Activated CD4-positive, alpha-beta T cell treated with anti-CD3 and anti-CD28 coated beads for 1 hour (primary cell): Measurements from ENCODE around the gene P3R3URF.
A peak's percentile ranks its signal among the peaks of the same experiment; 100 is the strongest.

Source experiments
- DNase-seq: peaks from one replicate; pipeline ENCODE4 v3.0.0-alpha.2; 2020

P3R3URF gene

GRCh38 chr1:46193984-46194570, 17.8 kb upstream of the P3R3URF start:
- no peak for DNase-seq

GRCh38 chr1:46193285-46193684, 17.0 kb upstream of the P3R3URF start:
- DNase-seq, result no peak

DNA sequence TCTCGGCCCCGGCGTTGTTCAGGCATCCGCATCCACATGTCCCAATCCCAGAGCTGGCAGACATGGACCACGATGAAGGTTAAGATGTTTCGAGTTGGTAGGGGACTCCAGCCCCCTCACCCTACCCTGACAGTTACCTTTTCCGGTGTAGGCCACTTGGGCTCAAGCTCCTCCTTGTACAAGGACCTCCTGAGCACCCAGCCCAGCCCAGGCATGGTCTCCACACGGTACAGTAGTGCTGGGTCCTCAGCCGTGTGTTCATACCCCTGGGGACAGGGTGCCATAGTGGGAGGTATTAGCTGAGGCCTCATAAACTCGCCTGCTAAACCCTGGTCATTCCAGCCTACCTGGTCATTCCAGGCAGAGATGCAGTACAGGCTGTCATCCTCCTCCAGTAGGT, 15.9 kb upstream of the P3R3URF start:
- DNase-seq, result no peak

- no peak for DNase-seq
These were observed 14.9 kb upstream of the P3R3URF start for GRCh38 chr1:46191033-46191701.

DNA sequence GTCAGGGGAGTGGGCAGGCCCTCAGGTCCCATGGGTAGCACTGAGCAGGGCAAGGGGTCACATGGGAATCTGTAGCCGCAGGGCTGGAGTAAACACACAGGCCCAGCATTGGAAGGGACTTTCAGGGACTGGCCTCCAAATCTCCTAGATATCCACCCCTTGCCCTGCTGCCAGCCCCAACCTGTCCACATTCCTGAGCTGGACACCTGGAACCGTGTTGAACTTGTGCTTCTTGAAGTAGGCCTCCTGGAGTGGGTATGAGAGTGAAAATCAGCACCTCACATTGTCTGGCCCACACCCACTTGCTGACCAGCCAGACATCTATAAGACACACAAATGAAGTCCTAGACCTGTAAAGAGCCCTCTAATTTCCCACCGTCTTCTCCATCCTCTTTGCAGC, 14.3 kb upstream of the P3R3URF start:
- no peak for DNase-seq

- no peak for DNase-seq
These were observed 12.2 kb upstream of the P3R3URF start for GRCh38 chr1:46188295-46189030.

- DNase-seq, result no peak
These were observed 11.0 kb upstream of the P3R3URF start for GRCh38 chr1:46187106-46187869.

- no peak for DNase-seq
These were observed 9.8 kb upstream of the P3R3URF start for GRCh38 chr1:46186076-46186475.

DNA sequence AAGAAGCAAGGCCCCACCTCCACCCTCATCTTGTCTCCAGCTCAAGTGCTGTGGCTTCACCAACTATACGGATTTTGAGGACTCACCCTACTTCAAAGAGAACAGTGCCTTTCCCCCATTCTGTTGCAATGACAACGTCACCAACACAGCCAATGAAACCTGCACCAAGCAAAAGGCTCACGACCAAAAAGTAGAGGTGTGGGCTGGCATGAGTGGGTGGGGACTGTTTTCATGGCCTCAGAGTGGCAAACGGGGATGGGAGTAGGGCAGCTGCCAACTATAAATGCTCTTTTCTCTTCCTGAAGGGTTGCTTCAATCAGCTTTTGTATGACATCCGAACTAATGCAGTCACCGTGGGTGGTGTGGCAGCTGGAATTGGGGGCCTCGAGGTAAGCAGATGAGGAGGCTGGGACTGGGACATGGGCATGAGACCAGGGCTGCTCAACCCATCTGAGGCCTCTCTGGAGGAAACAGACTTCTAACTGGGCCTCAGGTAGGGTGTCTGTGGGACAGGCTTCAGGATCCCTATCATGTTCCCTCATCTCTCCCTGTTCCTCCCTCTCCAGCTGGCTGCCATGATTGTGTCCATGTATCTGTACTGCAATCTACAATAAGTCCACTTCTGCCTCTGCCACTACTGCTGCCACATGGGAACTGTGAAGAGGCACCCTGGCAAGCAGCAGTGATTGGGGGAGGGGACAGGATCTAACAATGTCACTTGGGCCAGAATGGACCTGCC, 8.8 kb upstream of the P3R3URF start:
- no peak for DNase-seq

DNA sequence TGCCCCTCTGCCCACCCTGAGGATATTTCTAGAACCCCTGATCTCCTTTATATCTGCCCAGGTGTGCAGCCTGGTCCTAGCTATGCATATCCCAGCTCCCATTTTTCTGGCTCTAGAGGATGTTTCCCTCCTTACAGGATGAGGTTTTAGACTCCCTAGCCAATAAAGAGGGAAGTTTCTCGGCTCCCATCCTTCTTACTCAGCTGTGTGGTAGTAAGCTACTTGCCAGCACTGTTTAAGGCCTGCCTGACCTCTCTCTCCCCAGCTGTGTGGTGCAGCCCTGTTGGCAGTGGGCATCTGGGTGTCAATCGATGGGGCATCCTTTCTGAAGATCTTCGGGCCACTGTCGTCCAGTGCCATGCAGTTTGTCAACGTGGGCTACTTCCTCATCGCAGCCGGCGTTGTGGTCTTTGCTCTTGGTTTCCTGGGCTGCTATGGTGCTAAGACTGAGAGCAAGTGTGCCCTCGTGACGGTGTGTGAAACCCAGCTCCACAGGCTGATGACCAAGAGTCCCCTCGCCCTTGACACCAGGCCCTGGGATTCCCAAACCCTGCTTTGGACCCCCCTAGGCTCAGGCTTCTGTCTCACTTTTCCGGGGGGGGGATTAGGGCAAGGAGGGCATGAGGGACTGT, 7.8 kb upstream of the P3R3URF start:
- no peak for DNase-seq

GRCh38 chr1:46183079-46183847, 7.0 kb upstream of the P3R3URF start:
- DNase-seq, result no peak

GRCh38 chr1:46181343-46182260, 5.3 kb upstream of the P3R3URF start:
- no peak for DNase-seq

DNA sequence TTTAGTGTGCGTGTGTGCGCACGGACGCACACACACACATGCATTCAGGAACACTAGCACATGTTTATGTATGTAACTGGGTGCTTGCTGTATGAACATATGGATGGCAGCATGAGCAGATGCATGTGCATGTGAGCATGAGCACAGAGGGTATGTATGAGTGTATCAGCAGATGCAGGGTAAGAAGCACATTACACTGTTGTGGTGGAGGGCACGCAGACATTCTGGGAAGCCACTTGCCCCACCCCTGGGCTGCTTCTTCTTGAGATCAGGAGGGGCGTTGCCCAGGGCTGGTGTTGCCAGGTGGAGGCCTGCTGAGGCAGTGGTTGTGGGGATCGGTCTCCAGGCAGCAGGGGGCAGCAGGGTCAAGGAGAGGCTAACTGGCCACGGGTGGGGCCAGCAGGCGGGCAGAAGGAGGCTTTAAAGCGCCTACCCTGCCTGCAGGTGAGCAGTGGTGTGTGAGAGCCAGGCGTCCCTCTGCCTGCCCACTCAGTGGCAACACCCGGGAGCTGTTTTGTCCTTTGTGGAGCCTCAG, 3.9 kb upstream of the P3R3URF start:
- DNase-seq, result no peak

DNA sequence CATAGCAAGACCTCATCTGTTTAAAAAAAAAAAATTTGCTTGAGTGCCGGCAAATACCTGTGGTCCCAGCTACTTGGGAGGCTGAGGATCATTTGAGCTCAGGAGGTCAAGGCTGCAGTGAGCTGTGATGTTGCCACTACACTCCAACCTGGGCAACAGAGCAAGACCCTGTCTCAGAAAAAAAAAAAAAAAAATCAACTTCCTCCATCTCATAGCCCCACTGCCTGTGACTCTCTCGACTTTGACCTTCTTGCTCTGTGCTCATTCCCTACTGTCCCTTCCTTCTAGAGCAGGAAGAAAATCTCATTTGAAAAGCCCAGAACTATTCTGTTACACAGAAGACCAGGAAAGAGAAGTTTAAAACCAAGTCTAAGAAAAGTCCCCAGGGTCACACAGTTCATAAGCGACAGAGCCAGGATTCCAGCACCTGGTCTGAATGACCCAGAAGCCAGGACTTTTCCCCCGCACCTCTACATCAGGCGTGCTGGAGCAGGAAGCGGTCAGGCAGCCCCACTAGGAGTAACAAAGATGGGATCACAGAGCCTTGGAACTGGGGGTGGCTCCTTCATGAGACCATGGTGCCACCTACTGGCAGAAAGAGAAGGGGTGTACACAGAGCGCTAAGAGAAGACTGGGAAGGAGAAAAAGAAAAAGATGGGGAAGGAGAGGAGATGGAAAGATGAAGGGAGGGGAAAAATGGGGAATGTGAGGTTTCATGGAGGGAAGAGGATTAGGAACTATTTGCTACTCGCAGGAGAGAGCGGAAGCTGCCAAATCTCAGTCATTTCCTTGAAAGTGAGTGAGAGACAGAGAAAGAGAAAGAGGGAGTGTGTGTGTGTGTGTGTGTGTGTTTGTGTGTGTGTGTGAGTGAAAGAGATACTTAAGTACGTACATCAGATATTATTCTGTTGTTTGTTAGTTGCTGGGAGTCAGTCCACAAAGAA, 3.1 kb upstream of the P3R3URF start:
- DNase-seq, result peak; percentile 44

GRCh38 chr1:46175243-46175642, 1.0 kb downstream of the P3R3URF start:
- DNase-seq, result no peak

GRCh38 chr1:46174448-46175231, 1.6 kb downstream of the P3R3URF start, which contains the start of gene TSPAN1:
TSS of gene TSPAN1 (plus strand) at chr1:46175087. CDS start at chr1:46181108, 6,021 bp downstream.
- no peak for DNase-seq

- no peak for DNase-seq
These were observed 2.9 kb downstream of the P3R3URF start for GRCh38 chr1:46173361-46173856.

GRCh38 chr1:46172321-46172720, 4.0 kb downstream of the P3R3URF start:
- DNase-seq, result no peak
